Liver (tissue), 9 donors: ENCODE measurements around the gene ZSCAN5A. TPM values are rescaled to one million over a fixed set of nuclear protein-coding genes. Genes with fewer than 3 reads are reported as not detected.

Experiments
- DNase-seq: peaks from one replicate; pipeline ENCODE4 v3.0.0-alpha.2; 2017; ENCODE audit warnings: low spot score
- H3K27ac ChIP-seq, 2 donors: one replicate each; pipeline ENCODE4 v1.7.0; 2013; ENCODE audit warnings: inconsistent platforms in 2 of 2, low read length in 2 of 2, control low read depth in 1 of 2, low read depth in 1 of 2, mild to moderate bottlenecking in 1 of 2
- H3K27me3 ChIP-seq, 4 donors: one replicate each; pipeline versions ENCODE4 v1.6.1 to v1.7.0; 2013; ENCODE audit warnings: low read length in 3 of 4, inconsistent platforms in 1 of 4, mild to moderate bottlenecking in 1 of 4, moderate library complexity in 1 of 4; ENCODE audit not compliant: control insufficient read depth in 4 of 4, insufficient read depth in 4 of 4
- H3K36me3 ChIP-seq, 4 donors: one replicate each; pipeline versions ENCODE4 v1.6.1 to v1.7.0; 2013; ENCODE audit warnings: low read length in 3 of 4, mild to moderate bottlenecking in 3 of 4, low read depth in 1 of 4, moderate library complexity in 1 of 4; ENCODE audit not compliant: control insufficient read depth in 4 of 4, insufficient read depth in 3 of 4
- H3K4me1 ChIP-seq, 4 donors: one replicate each; pipeline versions ENCODE4 v1.6.1 to v1.7.0; 2013; ENCODE audit warnings: low read length in 3 of 4, mild to moderate bottlenecking in 3 of 4, moderate library complexity in 1 of 4; ENCODE audit not compliant: control insufficient read depth in 4 of 4, insufficient read depth in 4 of 4
- H3K4me3 ChIP-seq, 3 donors: one replicate each; pipeline versions ENCODE4 v1.6.1 to v1.7.0; 2013; ENCODE audit warnings: low read length in 3 of 3, control low read depth in 1 of 3, low read depth in 1 of 3, mild to moderate bottlenecking in 1 of 3
- H3K9ac ChIP-seq, 2 donors: one replicate each; pipeline ENCODE4 v1.7.0; 2013; ENCODE audit warnings: low read length in 2 of 2, mild to moderate bottlenecking in 2 of 2, moderate library complexity in 2 of 2, control low read depth in 1 of 2, low read depth in 1 of 2
- H3K9me3 ChIP-seq, 4 donors: one replicate each; pipeline versions ENCODE4 v1.6.1 to v1.7.0; 2013; ENCODE audit warnings: low read length in 3 of 4; ENCODE audit not compliant: control insufficient read depth in 4 of 4
- EGR1 ChIP-seq, 2 donors: IDR thresholded peaks; 2 replicates each; pipeline ENCODE4 v1.6.1; 2016 to 2018; ENCODE audit warnings: antibody characterized with exemption in 2 of 2, low read depth in 2 of 2
- FOXA1 ChIP-seq: IDR thresholded peaks from 2 replicates; pipeline ENCODE4 v1.6.1; 2016; ENCODE audit warnings: antibody characterized with exemption
- FOXA2 ChIP-seq: IDR thresholded peaks from 2 replicates; pipeline ENCODE4 v1.6.1; 2016; ENCODE audit warnings: antibody characterized with exemption
- GABPA ChIP-seq, 2 donors: IDR thresholded peaks in 1 of 2; conservative IDR thresholded peaks in 1 of 2; 2 replicates each; pipeline ENCODE4 v1.6.1; 2016; ENCODE audit warnings: antibody characterized with exemption in 2 of 2, mild to moderate bottlenecking in 1 of 2, moderate library complexity in 1 of 2
- HNF4A ChIP-seq, 2 donors: conservative IDR thresholded peaks; 2 replicates each; pipeline ENCODE4 v1.6.1; 2016; ENCODE audit warnings: antibody characterized with exemption in 2 of 2, mild to moderate bottlenecking in 2 of 2
- HNF4G ChIP-seq: IDR thresholded peaks from 2 replicates; pipeline ENCODE4 v1.6.1; 2016; ENCODE audit warnings: antibody characterized with exemption
- NR2F2 ChIP-seq: IDR thresholded peaks from 2 replicates; pipeline ENCODE4 v1.6.1; 2016; ENCODE audit warnings: antibody characterized with exemption
- RAD21 ChIP-seq, 2 donors: IDR thresholded peaks; 2 replicates each; pipeline ENCODE4 v1.6.1; 2016; ENCODE audit warnings: antibody characterized with exemption in 2 of 2, mild to moderate bottlenecking in 2 of 2
- RXRA ChIP-seq, 2 donors: IDR thresholded peaks; 2 replicates each; pipeline ENCODE4 v1.6.1; 2017 to 2018; ENCODE audit warnings: antibody characterized with exemption in 2 of 2, mild to moderate bottlenecking in 1 of 2
- SP1 ChIP-seq: IDR thresholded peaks from 2 replicates; pipeline ENCODE4 v1.6.1; 2018; ENCODE audit warnings: antibody characterized with exemption, mild to moderate bottlenecking
- YY1 ChIP-seq: IDR thresholded peaks from 2 replicates; pipeline ENCODE4 v1.6.1; 2016; ENCODE audit warnings: antibody characterized with exemption, mild to moderate bottlenecking
- whole genome bisulfite sequencing: extraction: QIAGEN DNeasy Blood & Tissue Kit; methylation state at CpG from one replicate; pipeline ENCODE4 v1.1.7; 2013; 5-methylcytosine and 5-hydroxymethylcytosine counted together
- polyA plus RNA-seq, 2 donors: library from polyadenylated mRNA; stranded (reverse) in 1 of 2; unstranded in 1 of 2; fragments of 200-250 nt in 1 of 2; fragments of >200 nt in 1 of 2; fragmentation: Nextera tagmentation in 1 of 2; extraction: Ambion mirVana in 1 of 2; gene quantifications; one replicate each; pipeline versions ENCODE4 v1.2.1 to v1.2.3, GENCODE V29; 2013 to 2015
- total RNA-seq, 2 donors: library from RNA; depleted of rRNA; stranded (reverse); fragments of >200 nt; gene quantifications; one replicate each; pipeline ENCODE4 v1.2.3, GENCODE V29; 2014
- TF ChIP-seq, protein P1 (sequence below): IDR thresholded peaks from 2 replicates; pipeline ENCODE4 v1.6.1; 2016; ENCODE audit warnings: antibody characterized with exemption
- TF ChIP-seq, protein P2 (sequence below): IDR thresholded peaks from 2 replicates; pipeline ENCODE4 v1.6.1; 2016; ENCODE audit warnings: antibody characterized with exemption
- TF ChIP-seq, protein P3 (sequence below): IDR thresholded peaks from 2 replicates; pipeline ENCODE4 v1.6.1; 2016; ENCODE audit warnings: antibody characterized with exemption, mild to moderate bottlenecking
- TF ChIP-seq, protein P4 (sequence below): IDR thresholded peaks from 2 replicates; pipeline ENCODE4 v1.6.1; 2016; ENCODE audit warnings: antibody characterized with exemption
- TF ChIP-seq, protein P5 (sequence below): fragments of 150-350 bp; IDR thresholded peaks from 2 replicates; pipeline ENCODE4 v1.5.1; 2017; ENCODE audit warnings: improper control_type of control experiment, low read depth, low read length; ENCODE audit not compliant: missing input control
- donor health status: healthy.
- donor health status: healthy.
- donor health status: healthy.
- donor health status: healthy.
- donor health status: healthy.

ZSCAN5A gene
- total and polyA plus RNA-seq, 4 donors: 2.2 to 9.6 (median 5.0) TPM

DNA sequence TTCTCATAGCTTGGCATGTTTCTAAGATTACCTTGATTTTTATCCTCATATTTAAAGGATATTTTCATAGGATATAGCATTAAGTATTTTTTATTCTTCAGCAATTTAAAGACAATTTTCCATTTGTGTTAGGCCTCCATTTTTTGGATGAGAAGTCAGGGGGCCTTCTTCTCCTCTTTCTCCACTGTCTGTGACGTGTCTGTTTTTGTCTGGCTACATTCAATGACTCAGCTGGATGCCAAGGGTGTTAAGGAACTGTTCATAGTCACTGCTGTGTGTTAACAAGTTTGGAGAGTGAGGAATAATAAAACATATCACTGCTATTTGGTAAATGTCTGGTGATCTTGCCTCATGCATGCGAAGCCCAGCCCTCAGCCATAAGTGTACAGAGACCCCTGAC is 42.3 kb upstream of the ZSCAN5A start:
- no peak for DNase-seq
- H3K4me3 ChIP-seq: peak overlapping the region in 1 of 3 donors; percentile 26

GRCh38 chr19:56355517-56355916 is 40.9 kb upstream of the ZSCAN5A start:
- Histone ChIP-seq H3K9me3 (peaks cover 2 to 7% (median 5%) of the 10 kb centered on the region in 4 donors), H3K27ac (no peak overlapping the region), H3K36me3 (no peaks in the 10 kb centered on the region), H3K4me3 (no peak overlapping the region), H3K9ac (no peak overlapping the region), H3K4me1 (peaks cover 7 to 17% (median 10%) of the 10 kb centered on the region in 4 donors), H3K27me3 (no peaks in the 10 kb centered on the region)
- 37% methylated on average over 1 of the region's 1 CpG for WGBS
- no peak for DNase-seq
- TF ChIP-seq HNF4G (no peak), YY1 (peak; percentile 46), RXRA (IDR thresholded peaks at IDR 0.05) (peak in 1 of 2 donors; percentile 31), HNF4A (conservative IDR thresholded peaks at IDR 0.05) (peak; percentile 46 to 70)

More for the DNA sequence above, 42.3 kb upstream of the ZSCAN5A start:
- Histone ChIP-seq H3K27ac (no peak overlapping the region), H3K36me3 (no peaks in the 10 kb centered on the region), H3K4me1 (peaks cover 7 to 17% (median 10%) of the 10 kb centered on the region in 4 donors), H3K27me3 (no peaks in the 10 kb centered on the region), H3K9ac (no peak overlapping the region), H3K9me3 (peaks cover 3 to 10% (median 8%) of the 10 kb centered on the region in 4 donors)
- TF ChIP-seq HNF4G (no peak), FOXA2 (no peak), EGR1 (IDR thresholded peaks at IDR 0.05; ENCODE audit: low read depth in 2 of 2) (no peak), NR2F2 (no peak), HNF4A (conservative IDR thresholded peaks at IDR 0.05) (no peak), SP1 (no peak), RAD21 (IDR thresholded peaks at IDR 0.05) (no peak), RXRA (IDR thresholded peaks at IDR 0.05) (no peak)
- TF ChIP-seq, protein P1, sequence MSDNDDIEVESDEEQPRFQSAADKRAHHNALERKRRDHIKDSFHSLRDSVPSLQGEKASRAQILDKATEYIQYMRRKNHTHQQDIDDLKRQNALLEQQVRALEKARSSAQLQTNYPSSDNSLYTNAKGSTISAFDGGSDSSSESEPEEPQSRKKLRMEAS: no peak
- TF ChIP-seq, protein P2, sequence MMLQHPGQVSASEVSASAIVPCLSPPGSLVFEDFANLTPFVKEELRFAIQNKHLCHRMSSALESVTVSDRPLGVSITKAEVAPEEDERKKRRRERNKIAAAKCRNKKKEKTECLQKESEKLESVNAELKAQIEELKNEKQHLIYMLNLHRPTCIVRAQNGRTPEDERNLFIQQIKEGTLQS: no peak
- TF ChIP-seq, protein P3, sequence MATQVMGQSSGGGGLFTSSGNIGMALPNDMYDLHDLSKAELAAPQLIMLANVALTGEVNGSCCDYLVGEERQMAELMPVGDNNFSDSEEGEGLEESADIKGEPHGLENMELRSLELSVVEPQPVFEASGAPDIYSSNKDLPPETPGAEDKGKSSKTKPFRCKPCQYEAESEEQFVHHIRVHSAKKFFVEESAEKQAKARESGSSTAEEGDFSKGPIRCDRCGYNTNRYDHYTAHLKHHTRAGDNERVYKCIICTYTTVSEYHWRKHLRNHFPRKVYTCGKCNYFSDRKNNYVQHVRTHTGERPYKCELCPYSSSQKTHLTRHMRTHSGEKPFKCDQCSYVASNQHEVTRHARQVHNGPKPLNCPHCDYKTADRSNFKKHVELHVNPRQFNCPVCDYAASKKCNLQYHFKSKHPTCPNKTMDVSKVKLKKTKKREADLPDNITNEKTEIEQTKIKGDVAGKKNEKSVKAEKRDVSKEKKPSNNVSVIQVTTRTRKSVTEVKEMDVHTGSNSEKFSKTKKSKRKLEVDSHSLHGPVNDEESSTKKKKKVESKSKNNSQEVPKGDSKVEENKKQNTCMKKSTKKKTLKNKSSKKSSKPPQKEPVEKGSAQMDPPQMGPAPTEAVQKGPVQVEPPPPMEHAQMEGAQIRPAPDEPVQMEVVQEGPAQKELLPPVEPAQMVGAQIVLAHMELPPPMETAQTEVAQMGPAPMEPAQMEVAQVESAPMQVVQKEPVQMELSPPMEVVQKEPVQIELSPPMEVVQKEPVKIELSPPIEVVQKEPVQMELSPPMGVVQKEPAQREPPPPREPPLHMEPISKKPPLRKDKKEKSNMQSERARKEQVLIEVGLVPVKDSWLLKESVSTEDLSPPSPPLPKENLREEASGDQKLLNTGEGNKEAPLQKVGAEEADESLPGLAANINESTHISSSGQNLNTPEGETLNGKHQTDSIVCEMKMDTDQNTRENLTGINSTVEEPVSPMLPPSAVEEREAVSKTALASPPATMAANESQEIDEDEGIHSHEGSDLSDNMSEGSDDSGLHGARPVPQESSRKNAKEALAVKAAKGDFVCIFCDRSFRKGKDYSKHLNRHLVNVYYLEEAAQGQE: no peak
- 95% methylated on average over 2 of the region's 2 CpGs for WGBS

- no peak for DNase-seq
- WGBS: 90% methylated on average over 6 of the region's 6 CpGs
- Histone ChIP-seq H3K4me1 (peaks cover 7 to 14% (median 9%) of the 10 kb centered on the region in 4 donors), H3K4me3 (no peak overlapping the region), H3K9me3 (peaks cover 0 to 4% (median 1%) of the 10 kb centered on the region in 4 donors), H3K27ac (no peak overlapping the region), H3K9ac (no peak overlapping the region), H3K36me3 (no peaks in the 10 kb centered on the region), H3K27me3 (no peaks in the 10 kb centered on the region)
- no peak for TF ChIP-seq NR2F2
- TF ChIP-seq, protein P4, sequence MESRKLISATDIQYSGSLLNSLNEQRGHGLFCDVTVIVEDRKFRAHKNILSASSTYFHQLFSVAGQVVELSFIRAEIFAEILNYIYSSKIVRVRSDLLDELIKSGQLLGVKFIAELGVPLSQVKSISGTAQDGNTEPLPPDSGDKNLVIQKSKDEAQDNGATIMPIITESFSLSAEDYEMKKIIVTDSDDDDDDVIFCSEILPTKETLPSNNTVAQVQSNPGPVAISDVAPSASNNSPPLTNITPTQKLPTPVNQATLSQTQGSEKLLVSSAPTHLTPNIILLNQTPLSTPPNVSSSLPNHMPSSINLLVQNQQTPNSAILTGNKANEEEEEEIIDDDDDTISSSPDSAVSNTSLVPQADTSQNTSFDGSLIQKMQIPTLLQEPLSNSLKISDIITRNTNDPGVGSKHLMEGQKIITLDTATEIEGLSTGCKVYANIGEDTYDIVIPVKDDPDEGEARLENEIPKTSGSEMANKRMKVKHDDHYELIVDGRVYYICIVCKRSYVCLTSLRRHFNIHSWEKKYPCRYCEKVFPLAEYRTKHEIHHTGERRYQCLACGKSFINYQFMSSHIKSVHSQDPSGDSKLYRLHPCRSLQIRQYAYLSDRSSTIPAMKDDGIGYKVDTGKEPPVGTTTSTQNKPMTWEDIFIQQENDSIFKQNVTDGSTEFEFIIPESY: no peak
- TF ChIP-seq, protein P2: no peak
- no peak for TF ChIP-seq FOXA1
- TF ChIP-seq, protein P5, sequence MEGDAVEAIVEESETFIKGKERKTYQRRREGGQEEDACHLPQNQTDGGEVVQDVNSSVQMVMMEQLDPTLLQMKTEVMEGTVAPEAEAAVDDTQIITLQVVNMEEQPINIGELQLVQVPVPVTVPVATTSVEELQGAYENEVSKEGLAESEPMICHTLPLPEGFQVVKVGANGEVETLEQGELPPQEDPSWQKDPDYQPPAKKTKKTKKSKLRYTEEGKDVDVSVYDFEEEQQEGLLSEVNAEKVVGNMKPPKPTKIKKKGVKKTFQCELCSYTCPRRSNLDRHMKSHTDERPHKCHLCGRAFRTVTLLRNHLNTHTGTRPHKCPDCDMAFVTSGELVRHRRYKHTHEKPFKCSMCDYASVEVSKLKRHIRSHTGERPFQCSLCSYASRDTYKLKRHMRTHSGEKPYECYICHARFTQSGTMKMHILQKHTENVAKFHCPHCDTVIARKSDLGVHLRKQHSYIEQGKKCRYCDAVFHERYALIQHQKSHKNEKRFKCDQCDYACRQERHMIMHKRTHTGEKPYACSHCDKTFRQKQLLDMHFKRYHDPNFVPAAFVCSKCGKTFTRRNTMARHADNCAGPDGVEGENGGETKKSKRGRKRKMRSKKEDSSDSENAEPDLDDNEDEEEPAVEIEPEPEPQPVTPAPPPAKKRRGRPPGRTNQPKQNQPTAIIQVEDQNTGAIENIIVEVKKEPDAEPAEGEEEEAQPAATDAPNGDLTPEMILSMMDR: no peak
- no peak for TF ChIP-seq HNF4G
- TF ChIP-seq, protein P1: no peak
- TF ChIP-seq FOXA2: no peak
- no peak for TF ChIP-seq GABPA (IDR thresholded peaks at IDR 0.05 in 1 of 2, conservative IDR thresholded peaks at IDR 0.05 in 1 of 2)
- TF ChIP-seq RAD21 (IDR thresholded peaks at IDR 0.05): no peak
- TF ChIP-seq HNF4A (conservative IDR thresholded peaks at IDR 0.05): no peak
- TF ChIP-seq EGR1 (IDR thresholded peaks at IDR 0.05; ENCODE audit: low read depth in 2 of 2): no peak
Observed at GRCh38 chr19:56351208-56351607, 36.6 kb upstream of the ZSCAN5A start.
